Spleen (tissue), 11 donors: Measurements from ENCODE around the gene RPL10. TPM values are rescaled to one million over a fixed set of nuclear protein-coding genes. Genes with fewer than 3 reads are reported as not detected.

Experiments
- DNase-seq: peaks from one replicate; pipeline ENCODE4 v3.0.0-alpha.2; 2020
- H3K27ac ChIP-seq, 8 donors: fragments of 200-600 bp; sonication (generic) in 7 of 8; 1 replicate in 4 of 8; 2 replicates in 4 of 8; pipeline versions ENCODE4 v1.5.0 to v1.8.0; 2016 to 2021; ENCODE audit warnings: inconsistent platforms in 4 of 8, mild to moderate bottlenecking in 4 of 8, moderate library complexity in 1 of 8
- H3K27me3 ChIP-seq, 7 donors: fragments of 200-600 bp; sonication (generic) in 6 of 7; replicated peaks in 1 of 7; 1 replicate in 4 of 7; 2 replicates in 3 of 7; pipeline versions ENCODE4 v1.5.0 to v1.8.0; 2016 to 2021; ENCODE audit warnings: inconsistent platforms in 3 of 7, mild to moderate bottlenecking in 1 of 7
- H3K36me3 ChIP-seq, 6 donors: fragments of 200-600 bp; sonication (generic) in 5 of 6; 1 replicate in 4 of 6; 2 replicates in 2 of 6; pipeline versions ENCODE4 v1.5.0 to v1.8.0; 2016 to 2021; ENCODE audit warnings: inconsistent platforms in 2 of 6
- H3K4me1 ChIP-seq, 6 donors: fragments of 200-600 bp; sonication (generic) in 5 of 6; 1 replicate in 3 of 6; 2 replicates in 3 of 6; pipeline versions ENCODE4 v1.5.0 to v1.8.0; 2016 to 2021; ENCODE audit warnings: inconsistent platforms in 3 of 6
- H3K4me3 ChIP-seq, 8 donors: fragments of 200-600 bp; sonication (generic) in 7 of 8; 1 replicate in 4 of 8; 2 replicates in 4 of 8; pipeline versions ENCODE4 v1.5.0 to v1.8.0; 2016 to 2021; ENCODE audit warnings: inconsistent platforms in 4 of 8, mild to moderate bottlenecking in 4 of 8, moderate library complexity in 2 of 8
- H3K9me3 ChIP-seq, 8 donors: fragments of 200-600 bp; sonication (generic) in 7 of 8; 1 replicate in 4 of 8; 2 replicates in 4 of 8; pipeline versions ENCODE4 v1.5.0 to v1.8.0; 2016 to 2021; ENCODE audit warnings: inconsistent platforms in 4 of 8
- CTCF ChIP-seq, 11 experiments: fragments of 200-600 bp in 7 of 11; fragments of 450-650 bp in 4 of 11; sonication (generic) in 4 of 11; IDR thresholded peaks in 8 of 11; conservative IDR thresholded peaks in 3 of 11; 1 replicate in 7 of 11; 2 replicates in 4 of 11; pipeline versions ENCODE4 v1.4.0 to v1.8.0; 2016 to 2021; ENCODE audit warnings: antibody characterized with exemption in 11 of 11, inconsistent platforms in 4 of 11, mild to moderate bottlenecking in 1 of 11
- POLR2A ChIP-seq, 3 donors: fragments of 450-650 bp; IDR thresholded peaks; one replicate each; pipeline ENCODE4 v1.5.1; 2017; ENCODE audit warnings: antibody characterized with exemption in 3 of 3, mild to moderate bottlenecking in 1 of 3
- POLR2AphosphoS5 ChIP-seq, 3 donors: sonication (generic); formaldehyde crosslinking; IDR thresholded peaks; one replicate each; pipeline ENCODE4 v1.5.1; 2017; ENCODE audit warnings: antibody characterized with exemption in 3 of 3
- WGBS, 5 donors: extraction: QIAGEN DNeasy Blood & Tissue Kit in 3 of 5; methylation state at CpG; one replicate each; pipeline versions ENCODE4 v1.1.5 to v1.1.7; 2013 to 2018; 5-methylcytosine and 5-hydroxymethylcytosine counted together
- intact Hi-C: fragments of 100-400 bp; cut with DNase I; formaldehyde crosslinking; loops from one replicate; pipeline ENCODE4 v1.15.0; 2023; ENCODE audit warnings: low total_unique reads
- polyA plus RNA-seq, 3 donors: library from polyadenylated mRNA; stranded (reverse); fragments of 200-250 nt; gene quantifications; one replicate each; pipeline ENCODE4 v1.2.1, GENCODE V29; 2013
- total RNA-seq, 7 donors: library from RNA; depleted of rRNA in 3 of 7; stranded (reverse); fragments of >200 nt in 3 of 7; fragmentation: NEBNext Ultra II Directional in 4 of 7; extraction: Animal tissue kit (Norgen Biotek cat#: 25700) in 4 of 7; gene quantifications; one replicate each; pipeline versions ENCODE4 v1.1.0 to v1.2.1, GENCODE V29; 2016 to 2021
- donor health status: healthy with polysubstance abuse.
- donor health status: DM: no; HTN: no; CAD: no; lungs with moderate emphysema.
- donor health status: DM: no; HTN: no; CAD: no.
- donor health status: Bipolar disorder and iron deficiency.
- donor health status: healthy.
- donor health status: DM: no; HTN: no; CAD: no.
- donor health status: DM: yes; HTN: yes; CAD: no.

The RPL10 gene
- total and polyA plus RNA-seq, 10 donors, result 2,711 to 9,324 (median 3,504) TPM

- DNase-seq, result no peak
- Histone ChIP-seq H3K4me3 (no peak overlapping the region), H3K36me3 (peaks cover 0 to 64% (median 19%) of the 10 kb centered on the region in 6 donors), H3K9me3 (no peaks in the 10 kb centered on the region), H3K27me3 (no peaks in the 10 kb centered on the region), H3K4me1 (peaks cover 0 to 35% (median 17%) of the 10 kb centered on the region in 6 donors), H3K27ac (no peak overlapping the region)
- WGBS, 5 donors, result 79 to 91% (median 84%) methylated on average over 4 to 19 of the region's 19 CpGs
- intact Hi-C loops, result no loop called here
- TF ChIP-seq POLR2AphosphoS5 (IDR thresholded peaks at IDR 0.05) (peak in 1 of 3 donors; percentile 57), CTCF (IDR thresholded peaks at IDR 0.05 in 8 of 11, conservative IDR thresholded peaks at IDR 0.05 in 3 of 11) (no peak)
These were observed 4.5 kb downstream of the RPL10 start for GRCh38 chrX:154402622-154403127.

- no peak for TF ChIP-seq CTCF (IDR thresholded peaks at IDR 0.05 in 8 of 11, conservative IDR thresholded peaks at IDR 0.05 in 3 of 11)
- no peak for TF ChIP-seq POLR2AphosphoS5 (IDR thresholded peaks at IDR 0.05)
- TF ChIP-seq POLR2A (IDR thresholded peaks at IDR 0.05), result no peak
- intact Hi-C loops, result no loop called here
- Histone ChIP-seq H3K4me1 (peaks cover 0 to 40% (median 21%) of the 10 kb centered on the region in 6 donors), H3K36me3 (peaks cover 0 to 64% (median 19%) of the 10 kb centered on the region in 6 donors), H3K27me3 (no peaks in the 10 kb centered on the region), H3K4me3 (no peak overlapping the region), H3K9me3 (no peaks in the 10 kb centered on the region), H3K27ac (no peak overlapping the region)
- 85 to 100% (median 89%) methylated on average over 1 to 10 of the region's 10 CpGs for WGBS, 5 donors
- DNase-seq, result no peak
These were observed 5.0 kb downstream of the RPL10 start for GRCh38 chrX:154403192-154403591.

GRCh38 chrX:154403858-154404257, 5.7 kb downstream of the RPL10 start:
- WGBS, 5 donors, result 79 to 96% (median 88%) methylated on average over 4 of the region's 4 CpGs
- H3K27ac ChIP-seq, result no peak overlapping the region
- H3K9me3 ChIP-seq, result no peaks in the 10 kb centered on the region
- TF ChIP-seq POLR2AphosphoS5 (IDR thresholded peaks at IDR 0.05), result no peak
- no peak for TF ChIP-seq CTCF (IDR thresholded peaks at IDR 0.05 in 8 of 11, conservative IDR thresholded peaks at IDR 0.05 in 3 of 11)
- no peak for TF ChIP-seq POLR2A (IDR thresholded peaks at IDR 0.05)
- H3K27me3 ChIP-seq, result no peaks in the 10 kb centered on the region
- no peak for DNase-seq
- peaks cover 0 to 64% (median 19%) of the 10 kb centered on the region in 6 donors for H3K36me3 ChIP-seq
- intact Hi-C loops, result no loop called here
- H3K4me3 ChIP-seq, result no peak overlapping the region
- H3K4me1 ChIP-seq, result peaks cover 0 to 46% (median 25%) of the 10 kb centered on the region in 6 donors

GRCh38 chrX:154404625-154405192, 6.5 kb downstream of the RPL10 start:
- no peak overlapping the region for H3K27ac ChIP-seq
- no peak for DNase-seq
- H3K4me3 ChIP-seq, result no peak overlapping the region
- TF ChIP-seq POLR2AphosphoS5 (IDR thresholded peaks at IDR 0.05) (no peak), POLR2A (IDR thresholded peaks at IDR 0.05) (no peak), CTCF (IDR thresholded peaks at IDR 0.05 in 8 of 11, conservative IDR thresholded peaks at IDR 0.05 in 3 of 11) (no peak)
- H3K9me3 ChIP-seq, result no peaks in the 10 kb centered on the region
- peaks cover 0 to 46% (median 21%) of the 10 kb centered on the region in 6 donors for H3K4me1 ChIP-seq
- no peaks in the 10 kb centered on the region for H3K27me3 ChIP-seq
- intact Hi-C loops, result no loop called here
- peaks cover 0 to 56% (median 17%) of the 10 kb centered on the region in 6 donors for H3K36me3 ChIP-seq
- WGBS, 5 donors, result 80 to 96% (median 90%) methylated on average over 1 to 16 of the region's 16 CpGs
